ENCODE data around the gene ENHO.
"Not testable (repeated sequence)": the region's sequence is repeated elsewhere in the genome, so short reads cannot be mapped to it uniquely, and the experiment has no call there.

ENHO gene

GRCh38 chr9:34481620-34482019 is 41.2 kb downstream of the ENHO start:
- DNase-seq (ENCODE audit: low read depth in 2 of 2): not testable (repeated sequence)

- no peak for DNase-seq (ENCODE audit: low read depth in 2 of 2)
These were observed 43.3 kb downstream of the ENHO start for GRCh38 chr9:34479431-34479866.

GRCh38 chr9:34477541-34477940 is 45.2 kb downstream of the ENHO start:
- DNase-seq (ENCODE audit: low read depth in 2 of 2): no peak

GRCh38 chr9:34475097-34475496 is 47.7 kb downstream of the ENHO start:
- DNase-seq (ENCODE audit: low read depth in 2 of 2): no peak
